Endothelial cell of umbilical vein (primary cell): ENCODE data around the gene ZSCAN32. TPM values are rescaled to one million over a fixed set of nuclear protein-coding genes. Genes with fewer than 3 reads are reported as not detected.
A peak's percentile ranks its signal among the peaks of the same experiment; 100 is the strongest.

Experiments used
- BruUV-seq: library from RNA; stranded (reverse); fragments of 400-500 nt; replicated peaks from 2 replicates; lab custom pipeline; 2021; lab: Mats Ljungman, UMichigan
- CTCF ChIA-PET: fragments of 300-600, 350-600 bp; sonication (Branson Sonifier 250); formaldehyde crosslinking; loops from one replicate; lab custom pipeline; 2021; ENCODE audit warnings: antibody characterized with exemption, inconsistent platforms; lab: Charles Lee
- POLR2A ChIA-PET: fragments of 300-600, 350-600 bp; sonication (Branson Sonifier 250); formaldehyde crosslinking; loops from one replicate; lab custom pipeline; 2021; ENCODE audit warnings: antibody characterized with exemption, inconsistent platforms; lab: Charles Lee
- DNase-seq: peaks from one replicate; pipeline ENCODE4 v3.0.0-alpha.2; 2011; ENCODE audit warnings: low read depth, low spot score
- FAIRE-seq: peaks from 2 replicates; lab custom pipeline; 2011; peaks lifted over from hg19 to GRCh38; lab: Jason Lieb, UNC
- H2AFZ ChIP-seq: 2 replicates; pipeline ENCODE4 v1.6.0; 2012; ENCODE audit warnings: low read depth, low read length, control low read depth, inconsistent platforms
- H3K27ac ChIP-seq: 2 replicates; pipeline ENCODE4 v1.5.1; 2011; ENCODE audit warnings: low read depth, mild to moderate bottlenecking, control low read depth, low read length, moderate library complexity; ENCODE audit not compliant: insufficient read depth
- H3K27me3 ChIP-seq, 2 experiments: 2 replicates each; pipeline versions ENCODE4 v1.6.0 to v1.6.1; 2011; ENCODE audit warnings: low read length in 2 of 2, mixed read lengths in 1 of 2; ENCODE audit not compliant: control insufficient read depth in 2 of 2, insufficient read depth in 2 of 2
- H3K36me3 ChIP-seq, 2 experiments: 2 replicates in 1 of 2; 3 replicates in 1 of 2; pipeline ENCODE4 v1.5.1; 2011; ENCODE audit warnings: low read length in 2 of 2, mild to moderate bottlenecking in 1 of 2, moderate library complexity in 1 of 2; ENCODE audit not compliant: control insufficient read depth in 2 of 2, insufficient read depth in 2 of 2; ENCODE audit errors: extremely low read depth in 1 of 2
- H3K4me1 ChIP-seq: 3 replicates; pipeline ENCODE4 v1.5.1; 2011; ENCODE audit warnings: mild to moderate bottlenecking, low read length; ENCODE audit not compliant: control insufficient read depth, insufficient read depth; ENCODE audit errors: extremely low read depth
- H3K4me2 ChIP-seq: 2 replicates; pipeline ENCODE4 v1.6.1; 2011; ENCODE audit warnings: low read length, control low read depth, mixed read lengths; ENCODE audit not compliant: insufficient read depth
- H3K4me3 ChIP-seq, 3 experiments: fragments of 200-600 bp in 1 of 3; sonication (generic), shearing (Covaris generic) in 1 of 3; replicated peaks in 1 of 3; 2 replicates each; pipeline ENCODE4 v1.5.1; 2011 to 2016; ENCODE audit warnings: control low read depth in 3 of 3, low read length in 3 of 3, mild to moderate bottlenecking in 2 of 3, inconsistent platforms in 1 of 3, low read depth in 1 of 3, moderate library complexity in 1 of 3; ENCODE audit not compliant: insufficient read depth in 1 of 3
- H3K79me2 ChIP-seq: 2 replicates; pipeline ENCODE4 v1.6.0; 2012; ENCODE audit warnings: low read length, inconsistent platforms; ENCODE audit not compliant: control insufficient read depth, insufficient read depth
- H3K9ac ChIP-seq: replicated peaks from 2 replicates; pipeline ENCODE3; 2011; ENCODE audit warnings: low read length, control low read depth; ENCODE audit not compliant: insufficient read depth; ENCODE audit errors: extremely low read depth
- H3K9me1 ChIP-seq: replicated peaks from 3 replicates; pipeline ENCODE4 v1.6.0; 2011; ENCODE audit warnings: mild to moderate bottlenecking, low read length; ENCODE audit not compliant: control insufficient read depth, insufficient read depth; ENCODE audit errors: extremely low read depth
- H3K9me3 ChIP-seq: replicated peaks from 2 replicates; pipeline ENCODE4 v1.5.1; 2012; ENCODE audit warnings: low read length, inconsistent platforms; ENCODE audit not compliant: control insufficient read depth, insufficient read depth
- H4K20me1 ChIP-seq: replicated peaks from 2 replicates; pipeline ENCODE3; 2011; ENCODE audit warnings: mild to moderate bottlenecking, low read length; ENCODE audit not compliant: control insufficient read depth, insufficient read depth; ENCODE audit errors: extremely low read depth
- EZH2 ChIP-seq: IDR thresholded peaks from 2 replicates; pipeline ENCODE4 v1.6.1; 2012; ENCODE audit warnings: borderline replicate concordance, low read depth, mild to moderate bottlenecking, moderate library complexity, low read length, inconsistent platforms; ENCODE audit not compliant: severe bottlenecking
- FOS ChIP-seq: IDR thresholded peaks from 2 replicates; pipeline ENCODE4 v1.6.1; 2011; ENCODE audit warnings: mild to moderate bottlenecking, low read length, moderate library complexity, borderline replicate concordance; ENCODE audit not compliant: insufficient read depth
- GATA2 ChIP-seq: IDR thresholded peaks from 2 replicates; pipeline ENCODE4 v1.7.0; 2011; ENCODE audit warnings: low read depth, mild to moderate bottlenecking, moderate library complexity, mixed read lengths, low read length; ENCODE audit not compliant: insufficient read length, insufficient read depth
- JUN ChIP-seq: IDR thresholded peaks from 2 replicates; pipeline ENCODE4 v1.6.1; 2011; ENCODE audit warnings: borderline replicate concordance, low read depth; ENCODE audit not compliant: insufficient read length, insufficient read depth
- MYC ChIP-seq: IDR thresholded peaks from one replicate; pipeline ENCODE4 v1.6.1; 2011; ENCODE audit warnings: mild to moderate bottlenecking, low read depth, low read length
- POLR2A ChIP-seq: IDR thresholded peaks from 2 replicates; pipeline ENCODE4 v1.6.1; 2012; ENCODE audit warnings: low read depth, mild to moderate bottlenecking, control low read depth, low read length
- POLR2AphosphoS5 ChIP-seq: IDR thresholded peaks from 2 replicates; pipeline ENCODE4 v1.6.1; 2012; ENCODE audit warnings: low read depth, mild to moderate bottlenecking, control low read depth, low read length, moderate library complexity; ENCODE audit not compliant: insufficient read depth
- dilution Hi-C: fragments of 300-500 bp; cut with MboI; formaldehyde crosslinking; loops from one replicate; pipeline ENCODE4 v1.15.0; 2019; ENCODE audit warnings: low sequenced_read_pairs; ENCODE audit not compliant: extremely low pct_ligation_motif_present
- intact Hi-C: fragments of 100-400 bp; cut with micrococcal nuclease; formaldehyde crosslinking; loops from one replicate; pipeline ENCODE4 v1.10.0; 2022
- polyA plus RNA-seq, 4 experiments: library from polyadenylated mRNA; depleted of rRNA in 3 of 4; stranded (reverse) in 3 of 4; unstranded in 1 of 4; fragments of >200 nt; gene quantifications; 2 replicates each; pipeline versions ENCODE4 v1.2.1 to v1.2.3, GENCODE V29; 2011 to 2012; ENCODE audit warnings: missing spikeins in 1 of 4
- total RNA-seq: library from RNA; stranded (reverse); gene quantifications from 2 replicates; pipeline ENCODE4 v1.2.3, GENCODE V29; 2021
- TF ChIP-seq, protein P1 (sequence below), 2 donors: IDR thresholded peaks; 1 replicate in 1 of 2; 2 replicates in 1 of 2; pipeline ENCODE4 v1.5.1; 2011; ENCODE audit warnings: low read length in 2 of 2, mild to moderate bottlenecking in 2 of 2, moderate library complexity in 2 of 2, control low read depth in 1 of 2, inconsistent platforms in 1 of 2, low read depth in 1 of 2; ENCODE audit not compliant: insufficient read depth in 1 of 2; ENCODE audit errors: extremely low read depth in 1 of 2
- TF ChIP-seq, protein P2 (sequence below): IDR thresholded peaks from 2 replicates; pipeline ENCODE4 v1.6.1; 2011; ENCODE audit not compliant: insufficient read depth, insufficient read length

Gene ZSCAN32
- total and polyA plus RNA-seq, 2 donors (not counting 3 experiments of a cell fraction or from before 2014, with no cell fraction given) = 8.0 to 10.9 TPM

DNA sequence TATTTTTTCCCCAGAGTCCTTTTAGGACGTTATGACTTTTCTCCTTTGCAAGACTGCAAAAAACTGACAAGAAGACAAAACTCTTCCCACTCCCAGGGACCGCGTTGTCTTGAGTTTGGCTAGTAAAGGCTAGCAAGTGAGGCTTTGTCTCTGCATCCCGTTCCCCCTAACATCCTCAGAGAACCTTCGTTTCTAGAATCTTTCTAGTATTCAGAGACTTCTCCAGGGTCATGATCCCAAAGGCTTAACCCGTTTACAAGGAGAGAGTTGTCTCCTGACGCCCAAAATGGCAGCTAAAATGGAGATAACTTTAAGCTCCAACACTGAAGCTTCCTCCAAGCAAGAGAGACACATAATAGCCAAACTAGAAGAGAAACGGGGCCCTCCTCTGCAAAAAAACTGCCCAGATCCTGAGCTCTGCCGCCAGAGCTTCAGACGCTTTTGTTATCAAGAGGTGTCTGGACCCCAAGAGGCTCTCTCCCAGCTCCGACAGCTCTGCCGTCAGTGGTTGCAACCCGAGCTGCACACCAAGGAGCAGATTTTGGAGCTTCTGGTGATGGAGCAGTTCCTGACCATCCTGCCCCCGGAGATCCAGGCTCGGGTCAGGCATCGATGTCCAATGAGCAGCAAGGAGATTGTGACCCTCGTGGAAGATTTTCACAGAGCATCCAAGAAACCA, 1.1 kb upstream of the ZSCAN32 start:
- TF ChIP-seq JUN = no peak
- ChIA-PET POLR2A (interaction anchor here (1.2 to 1.6 kb wide), 3 partner anchors 37 to 119 kb away, joined by 3 to 5 read pairs (median 5); partner anchors contain the start of genes NAA60, ZNF263 and ZNF597), CTCF (interaction anchor here (1.1 to 3.4 kb wide), 5 partner anchors 11 to 251 kb away, joined by 3 to 14 read pairs (median 4); partner anchors contain the start of gene CLUAP1)
- H3K4me1 ChIP-seq = peaks cover 13% of the 10 kb centered on the region
- peaks cover 10% of the 10 kb centered on the region for H3K79me2 ChIP-seq
- intact Hi-C loops = loop anchor here (1.0 to 5.0 kb wide), 7 partner anchors 35 to 138 kb away; partner anchors contain the start of genes NAA60, TIGD7, ZNF263 and ZNF597
- dilution Hi-C loops = no loop called here
- H3K27me3 ChIP-seq = no peaks in the 10 kb centered on the region
- H3K36me3 ChIP-seq = peaks cover 0 to 5% of the 10 kb centered on the region in 2 experiments
- H3K9ac ChIP-seq = peak overlapping the region; percentile 80
- peak overlapping the region; percentile 90 for H3K4me2 ChIP-seq
- no TSS peak for BruUV-seq
- no peaks in the 10 kb centered on the region for H3K9me1 ChIP-seq
- FAIRE-seq (peak; percentile 67), DNase-seq (no peak)
- no peaks in the 10 kb centered on the region for H3K9me3 ChIP-seq
- H3K27ac ChIP-seq = peak overlapping the region; percentile 6
- peak overlapping the region; percentile 67 for H2AFZ ChIP-seq
- peak overlapping the region; percentile 66 to 85 (median 82) for H3K4me3 ChIP-seq
- no peaks in the 10 kb centered on the region for H4K20me1 ChIP-seq

DNA sequence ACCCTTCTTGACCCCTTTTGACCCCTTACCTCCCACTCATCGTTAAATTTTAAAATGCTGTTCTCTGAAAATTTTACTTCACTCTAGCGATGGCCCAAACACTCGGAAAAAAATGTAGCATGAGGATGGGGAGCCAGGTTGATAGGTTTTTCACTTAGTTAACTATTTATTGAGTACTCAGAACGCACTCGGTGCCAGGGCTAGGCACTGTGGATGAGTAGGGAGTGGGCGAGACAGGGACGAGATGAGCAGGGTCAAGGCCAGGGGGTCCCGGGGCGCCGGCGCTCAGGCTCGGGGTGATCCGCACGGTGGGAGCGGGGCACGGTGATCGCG, 392 bp downstream of the ZSCAN32 start:
- H3K9me1 ChIP-seq = no peaks in the 10 kb centered on the region
- peaks cover 0 to 8% of the 10 kb centered on the region in 2 experiments for H3K36me3 ChIP-seq
- peak overlapping the region; percentile 77 for H2AFZ ChIP-seq
- H3K27me3 ChIP-seq = no peaks in the 10 kb centered on the region
- peaks cover 10% of the 10 kb centered on the region for H3K79me2 ChIP-seq
- intact Hi-C loops = loop anchor here (2.0 to 5.0 kb wide), 3 partner anchors 33 to 96 kb away; partner anchors contain the start of genes NAA60, TIGD7, ZNF597 and ZNF75A
- no peak for DNase-seq
- no peaks in the 10 kb centered on the region for H4K20me1 ChIP-seq
- peak overlapping the region; percentile 42 for H3K27ac ChIP-seq
- dilution Hi-C loops = no loop called here
- ChIA-PET POLR2A (interaction anchor here (0.5 to 1.6 kb wide), 3 partner anchors 43 to 117 kb away, joined by 3 to 5 read pairs (median 5); partner anchors contain the start of genes NAA60, ZNF263 and ZNF597), CTCF (interaction anchor here (0.8 to 3.4 kb wide), 5 partner anchors 12 to 213 kb away, joined by 3 to 14 read pairs (median 4); partner anchors contain the start of genes CLUAP1 and OR1F1)
- peak overlapping the region; percentile 73 for H3K4me2 ChIP-seq
- H3K4me3 ChIP-seq = peak overlapping the region; percentile 66 to 87 (median 72)
- H3K9ac ChIP-seq = peak overlapping the region; percentile 80
- BruUV-seq = TSS peak; percentile 71
- H3K4me1 ChIP-seq = peaks cover 13% of the 10 kb centered on the region
- H3K9me3 ChIP-seq = no peaks in the 10 kb centered on the region
- FAIRE-seq = no peak
- TF ChIP-seq, protein P1, sequence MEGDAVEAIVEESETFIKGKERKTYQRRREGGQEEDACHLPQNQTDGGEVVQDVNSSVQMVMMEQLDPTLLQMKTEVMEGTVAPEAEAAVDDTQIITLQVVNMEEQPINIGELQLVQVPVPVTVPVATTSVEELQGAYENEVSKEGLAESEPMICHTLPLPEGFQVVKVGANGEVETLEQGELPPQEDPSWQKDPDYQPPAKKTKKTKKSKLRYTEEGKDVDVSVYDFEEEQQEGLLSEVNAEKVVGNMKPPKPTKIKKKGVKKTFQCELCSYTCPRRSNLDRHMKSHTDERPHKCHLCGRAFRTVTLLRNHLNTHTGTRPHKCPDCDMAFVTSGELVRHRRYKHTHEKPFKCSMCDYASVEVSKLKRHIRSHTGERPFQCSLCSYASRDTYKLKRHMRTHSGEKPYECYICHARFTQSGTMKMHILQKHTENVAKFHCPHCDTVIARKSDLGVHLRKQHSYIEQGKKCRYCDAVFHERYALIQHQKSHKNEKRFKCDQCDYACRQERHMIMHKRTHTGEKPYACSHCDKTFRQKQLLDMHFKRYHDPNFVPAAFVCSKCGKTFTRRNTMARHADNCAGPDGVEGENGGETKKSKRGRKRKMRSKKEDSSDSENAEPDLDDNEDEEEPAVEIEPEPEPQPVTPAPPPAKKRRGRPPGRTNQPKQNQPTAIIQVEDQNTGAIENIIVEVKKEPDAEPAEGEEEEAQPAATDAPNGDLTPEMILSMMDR (IDR thresholded peaks at IDR 0.05; ENCODE audit: extremely low read depth in 1 of 2, insufficient read depth in 1 of 2, low read depth in 1 of 2, low read length in 2 of 2) = no peak
- TF ChIP-seq POLR2A (no peak), EZH2 (no peak), FOS (no peak), MYC (no peak), POLR2AphosphoS5 (no peak), GATA2 (no peak), JUN (no peak)
- TF ChIP-seq, protein P2, sequence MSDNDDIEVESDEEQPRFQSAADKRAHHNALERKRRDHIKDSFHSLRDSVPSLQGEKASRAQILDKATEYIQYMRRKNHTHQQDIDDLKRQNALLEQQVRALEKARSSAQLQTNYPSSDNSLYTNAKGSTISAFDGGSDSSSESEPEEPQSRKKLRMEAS = no peak
